Mucosa of gallbladder (tissue), 1 donor: ENCODE measurements around the gene PDZRN4. TPM values are rescaled to one million over a fixed set of nuclear protein-coding genes. Genes with fewer than 3 reads are reported as not detected.
"Not testable (repeated sequence)": the region's sequence is repeated elsewhere in the genome, so short reads cannot be mapped to it uniquely, and the experiment has no call there.

Experiments used
- DNase-seq: peaks from one replicate; pipeline ENCODE4 v3.0.0-alpha.2; 2020; ENCODE audit warnings: low spot score
- total RNA-seq: library from RNA; stranded (reverse); gene quantifications from one replicate; pipeline ENCODE4 v1.2.1, GENCODE V29; 2021
- donor health status: DM: no; HTN: no; CAD: no.

Gene PDZRN4
- total RNA-seq, 1 donor from 2014 or later: 10.6 TPM

DNA sequence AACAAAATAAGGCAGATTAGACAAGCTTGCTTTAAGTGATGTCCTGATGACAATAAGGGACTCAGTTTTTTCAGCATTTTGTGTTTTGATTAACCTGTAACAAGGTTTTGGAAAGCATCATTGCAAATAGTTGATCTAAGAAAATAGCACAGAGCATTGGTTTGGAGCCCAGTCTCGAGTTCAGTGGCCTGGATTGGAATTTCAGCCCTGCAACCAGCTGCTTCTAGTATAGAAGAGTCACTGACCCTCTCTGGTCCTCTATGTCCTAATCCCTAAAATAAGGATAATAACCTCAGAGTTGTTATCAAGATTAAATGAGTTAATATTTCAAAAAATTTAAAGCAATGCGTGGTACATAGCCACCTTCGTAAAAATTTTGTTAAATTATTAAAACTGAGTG lies 25.5 kb downstream of the PDZRN4 start:
- no peak for DNase-seq

DNA sequence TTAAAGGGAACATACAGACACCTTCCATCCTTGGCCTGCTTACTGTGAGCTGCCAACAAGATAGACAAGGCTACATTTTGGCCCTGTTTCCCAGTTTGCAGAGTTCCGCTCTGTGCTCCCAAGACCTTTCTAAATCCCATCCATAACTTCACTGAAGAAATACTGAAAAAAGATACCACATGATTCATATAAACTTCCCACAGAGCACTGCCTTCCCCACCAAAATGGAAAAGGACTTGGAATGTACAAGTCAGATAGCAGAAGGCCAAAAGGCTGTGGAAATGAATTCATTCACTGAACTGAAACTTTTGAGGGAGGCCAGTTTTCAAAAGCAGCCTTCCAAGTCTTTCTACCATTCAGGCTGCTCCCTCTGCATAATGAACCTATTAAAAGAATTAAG lies 29.6 kb downstream of the PDZRN4 start:
- no peak for DNase-seq

DNA sequence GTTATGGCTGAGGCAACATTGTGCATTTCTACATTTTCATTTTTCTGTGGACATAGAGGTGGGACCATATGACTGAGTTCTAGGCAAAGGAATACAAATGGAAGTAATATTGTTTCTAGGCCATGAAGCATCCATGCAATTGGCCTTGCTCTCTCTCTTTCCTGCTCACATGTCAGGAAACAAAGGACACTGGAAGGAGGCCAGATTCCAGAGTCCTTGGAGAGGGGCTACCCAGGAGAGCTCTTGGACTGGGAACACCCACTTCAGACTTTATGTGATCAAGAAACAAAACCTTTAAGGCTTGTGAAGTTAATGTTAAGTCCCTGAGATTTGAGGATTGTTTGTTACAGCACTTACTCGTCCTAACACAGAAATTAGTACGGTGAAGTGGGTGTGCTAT lies 32.8 kb downstream of the PDZRN4 start:
- DNase-seq: no peak

DNA sequence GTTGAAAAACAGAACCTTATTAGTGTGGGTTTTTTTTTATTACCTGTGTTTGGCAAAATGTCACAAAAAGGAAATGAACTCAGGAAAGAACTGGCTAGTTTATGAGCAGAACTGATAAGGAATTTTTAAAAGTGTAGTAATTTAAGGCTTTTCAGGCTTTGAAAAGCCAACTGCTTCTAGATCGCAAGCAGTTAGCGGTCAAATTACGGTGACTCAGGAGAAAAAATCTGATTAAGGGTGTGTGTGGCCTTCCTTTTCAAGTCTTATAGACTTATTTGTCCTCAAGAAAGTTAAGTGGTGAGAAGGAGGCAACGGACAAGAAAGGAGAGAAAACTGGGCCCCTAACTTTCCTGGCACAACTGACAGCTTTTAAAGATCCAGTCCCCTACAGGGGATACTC lies 33.4 kb downstream of the PDZRN4 start:
- no peak for DNase-seq

DNA sequence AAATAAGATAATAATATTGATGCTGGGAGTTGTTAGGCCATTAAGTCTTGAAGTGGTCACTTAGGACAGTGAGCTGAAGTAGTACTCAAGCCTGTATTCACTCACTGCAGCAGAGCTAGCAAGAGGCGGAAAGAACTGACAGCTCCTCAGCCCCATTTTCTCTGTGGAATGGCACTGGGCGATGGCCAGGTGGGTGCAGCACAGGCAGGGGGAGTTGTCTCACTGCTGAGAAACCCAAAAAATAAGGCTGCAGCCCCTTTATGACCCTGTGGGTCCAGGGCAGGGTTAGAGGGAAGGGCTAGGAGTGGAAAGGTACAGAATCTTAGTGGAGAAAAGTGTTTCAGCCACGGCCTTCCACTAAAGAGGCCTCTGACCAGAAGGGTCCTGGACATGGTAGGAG lies 35.5 kb downstream of the PDZRN4 start:
- DNase-seq: no peak

DNA sequence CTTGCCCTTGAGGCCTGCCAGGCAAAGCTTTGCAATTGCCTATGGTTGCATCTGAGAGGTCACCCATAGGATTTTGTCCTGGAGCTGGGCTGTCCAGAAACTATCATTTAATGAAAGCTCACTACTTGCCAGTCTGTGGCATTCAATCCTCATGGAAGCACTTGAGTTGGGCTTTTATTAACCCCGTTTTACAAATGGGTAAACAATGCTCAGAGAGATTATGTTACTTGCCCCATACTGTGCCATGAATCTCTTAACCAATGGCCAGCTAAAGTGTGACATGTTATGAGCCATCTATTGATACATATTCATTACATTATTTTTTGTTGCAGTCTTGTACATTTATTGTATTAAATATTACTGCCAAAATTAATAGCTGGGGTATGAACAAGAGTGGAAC lies 35.9 kb downstream of the PDZRN4 start:
- no peak for DNase-seq

DNA sequence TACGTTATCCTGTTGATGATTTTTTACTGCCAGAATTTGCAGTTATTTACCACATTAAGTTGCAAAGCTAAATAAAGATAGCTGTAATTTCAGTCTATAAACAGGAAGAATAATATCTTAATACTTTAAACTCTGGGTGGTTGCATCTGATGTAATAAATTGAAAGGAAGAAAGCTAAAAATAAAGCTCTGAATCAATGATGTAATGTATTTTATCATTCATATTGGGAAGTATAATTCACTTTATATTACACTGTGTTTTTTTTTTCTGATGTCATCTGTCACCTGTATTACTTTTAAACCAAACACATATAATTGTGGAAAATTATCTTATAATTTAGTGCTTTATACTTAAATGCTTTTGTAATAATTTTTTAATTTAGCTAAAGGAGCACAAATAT lies 37.1 kb downstream of the PDZRN4 start:
- DNase-seq: no peak

DNA sequence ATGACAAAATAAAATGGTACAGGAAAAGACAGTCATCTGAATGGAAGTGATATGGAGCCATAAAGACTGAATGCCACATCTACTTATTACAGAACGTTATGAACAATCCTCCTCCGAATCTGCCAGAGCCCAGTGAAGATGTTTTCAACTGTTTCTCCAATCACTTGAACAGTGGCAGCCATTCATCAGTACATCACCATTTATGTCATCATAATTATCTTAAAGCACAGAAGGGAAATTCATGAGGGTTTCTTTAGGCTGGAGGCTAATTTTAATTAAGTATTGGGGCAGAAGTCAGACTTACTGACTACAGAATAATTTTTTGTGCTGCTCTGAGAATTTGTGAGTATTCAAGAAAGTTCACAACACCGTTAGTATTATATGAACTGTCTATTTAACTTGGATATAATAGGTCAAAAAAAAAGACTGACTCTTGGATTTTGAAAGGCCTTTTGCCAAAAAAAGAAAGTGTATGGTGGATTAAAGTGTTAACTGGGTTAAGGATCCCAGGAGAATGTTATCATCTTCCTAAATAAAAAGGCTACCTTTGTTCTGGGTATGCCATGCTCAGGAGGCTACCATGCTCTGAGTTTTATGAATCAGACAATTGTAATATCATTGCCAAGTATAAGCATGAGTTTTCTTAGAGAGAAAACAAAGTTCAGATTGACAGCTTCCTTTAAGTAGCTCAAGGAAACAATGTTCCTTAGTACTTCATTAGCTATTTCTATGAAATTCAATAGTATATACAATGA lies 40.1 kb downstream of the PDZRN4 start:
- DNase-seq: no peak

DNA sequence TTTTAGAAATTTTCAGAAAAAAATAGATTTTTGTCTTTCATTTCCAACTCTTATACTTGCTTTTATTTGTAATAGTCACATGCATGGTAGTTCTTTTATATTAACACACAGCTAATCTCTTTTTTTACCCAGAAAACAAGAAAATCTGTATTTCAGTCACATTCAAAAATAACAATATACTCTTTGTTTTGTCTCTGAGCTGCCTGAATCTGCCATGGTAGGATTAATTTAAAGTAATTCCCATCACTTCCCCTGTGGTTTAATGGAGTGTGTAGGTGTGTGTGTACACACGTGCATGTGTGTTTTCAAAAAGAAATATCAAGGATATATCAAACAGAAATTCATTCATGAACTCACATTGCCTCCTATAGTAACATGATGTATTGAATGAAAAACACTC lies 42.6 kb downstream of the PDZRN4 start:
- DNase-seq: no peak

DNA sequence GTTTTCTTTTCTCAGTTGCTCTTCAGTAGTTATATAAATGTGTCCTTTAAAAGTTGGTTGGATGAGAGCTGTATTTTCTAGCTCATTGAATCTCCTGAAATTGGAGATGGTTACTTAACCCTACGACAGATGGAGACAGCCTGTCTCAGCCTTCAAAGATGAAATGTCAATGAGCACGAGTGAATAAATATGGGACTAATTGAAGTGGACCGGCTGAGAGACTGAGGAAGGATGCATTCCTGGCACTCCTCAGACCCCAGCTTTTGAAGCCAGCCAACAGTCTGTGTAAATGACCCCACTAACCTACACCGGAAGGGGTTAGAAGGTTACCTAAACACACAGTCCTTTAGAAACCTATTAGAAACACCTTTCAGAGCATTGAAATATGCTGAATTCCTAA lies 46.6 kb downstream of the PDZRN4 start:
- DNase-seq: no peak

DNA sequence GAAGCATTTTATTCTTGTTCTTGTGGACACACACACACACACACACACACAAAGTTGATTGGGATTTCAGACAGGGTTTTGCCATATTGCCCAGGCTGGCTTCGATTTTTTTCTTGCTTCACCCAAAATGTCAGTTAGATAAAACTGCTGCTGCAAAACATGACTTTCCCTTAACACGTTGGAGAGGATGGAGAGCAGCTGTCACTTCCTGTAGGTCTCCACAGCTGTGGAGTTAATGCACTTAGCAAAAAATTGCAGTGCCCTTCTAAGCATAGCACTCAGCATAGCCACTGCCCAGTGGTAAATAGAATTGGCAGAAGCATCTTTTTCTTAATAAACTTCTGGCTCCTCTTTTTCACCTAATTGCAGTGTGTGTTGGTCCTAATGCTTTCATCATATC lies 54.5 kb downstream of the PDZRN4 start:
- DNase-seq: no peak

DNA sequence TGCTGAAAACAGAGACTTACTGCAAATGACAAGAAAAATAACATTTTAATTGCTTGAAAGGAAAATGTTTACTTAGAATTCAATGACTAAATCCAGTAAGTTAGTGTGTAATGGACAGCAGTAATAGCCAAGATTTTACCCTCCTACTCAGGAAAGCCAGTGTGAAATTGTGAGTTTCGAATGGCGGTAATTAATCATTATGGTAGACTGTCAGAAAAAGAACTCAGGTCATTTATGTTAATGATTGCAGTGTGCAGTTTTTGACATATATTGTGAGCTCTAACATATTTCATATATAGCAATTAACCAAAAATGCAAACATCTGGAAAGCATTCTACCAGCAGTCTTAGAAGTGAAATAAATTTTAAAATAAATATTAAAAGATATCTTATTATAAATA lies 60.3 kb downstream of the PDZRN4 start:
- no peak for DNase-seq

DNA sequence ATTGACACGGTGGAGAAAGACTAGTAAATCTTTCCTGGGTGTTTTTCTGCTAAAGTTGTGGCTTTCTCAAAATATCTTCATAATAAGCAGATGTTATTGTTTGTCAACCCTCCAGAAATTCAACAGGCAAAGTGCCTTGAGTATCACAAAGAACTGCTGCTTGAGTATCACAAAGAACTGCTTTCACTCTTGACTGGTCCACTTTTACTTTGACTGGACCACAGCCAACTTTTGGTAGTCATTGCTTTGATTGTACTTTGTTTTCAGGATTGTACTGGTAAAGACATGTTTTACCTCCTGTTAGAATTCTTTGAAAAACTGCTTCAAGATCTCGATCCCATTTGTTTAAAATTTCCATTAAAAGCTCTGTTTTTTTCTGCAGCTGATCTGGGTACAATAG lies 62.6 kb downstream of the PDZRN4 start:
- no peak for DNase-seq

DNA sequence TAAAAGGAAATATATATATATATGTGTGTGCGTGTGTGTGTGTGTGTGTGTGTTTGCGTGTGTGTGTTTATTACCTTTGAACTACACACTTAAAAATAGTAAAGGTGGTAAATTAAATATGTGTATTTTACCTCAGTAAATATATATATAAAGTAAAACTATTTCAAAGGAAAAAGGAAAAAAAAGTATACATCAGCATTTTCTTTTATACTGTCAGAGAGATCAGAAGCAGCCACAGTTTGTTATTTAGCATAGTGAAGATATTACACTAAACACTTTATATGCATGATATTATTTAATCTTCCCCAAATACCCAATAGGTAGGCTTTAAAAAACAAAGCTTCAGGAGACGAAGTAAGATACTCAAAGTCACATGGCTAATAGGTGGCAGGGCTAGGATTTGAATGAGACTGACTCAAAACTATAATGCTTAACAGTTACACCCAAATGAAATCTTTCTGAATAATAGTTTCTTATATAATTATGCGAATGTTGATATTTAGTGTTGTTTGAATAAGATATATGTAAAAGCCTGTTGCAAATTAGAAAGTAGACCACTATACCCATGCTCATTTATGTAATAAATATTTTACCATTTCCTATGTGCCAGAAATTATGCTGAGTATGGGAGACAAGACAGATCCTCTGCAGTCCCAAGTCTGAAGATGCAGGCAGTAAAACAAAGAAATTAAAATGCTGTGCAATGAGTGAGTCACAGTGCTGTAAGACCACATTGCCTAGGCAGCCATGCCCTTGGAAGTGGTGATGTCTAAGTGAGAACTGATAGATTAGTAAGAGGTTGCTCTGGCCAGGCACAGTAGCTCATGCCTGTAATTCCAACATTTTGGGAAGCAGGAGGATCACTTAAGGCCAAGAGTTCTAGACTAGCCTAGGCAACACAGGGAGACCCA lies 66.1 kb downstream of the PDZRN4 start:
- no peak for DNase-seq

DNA sequence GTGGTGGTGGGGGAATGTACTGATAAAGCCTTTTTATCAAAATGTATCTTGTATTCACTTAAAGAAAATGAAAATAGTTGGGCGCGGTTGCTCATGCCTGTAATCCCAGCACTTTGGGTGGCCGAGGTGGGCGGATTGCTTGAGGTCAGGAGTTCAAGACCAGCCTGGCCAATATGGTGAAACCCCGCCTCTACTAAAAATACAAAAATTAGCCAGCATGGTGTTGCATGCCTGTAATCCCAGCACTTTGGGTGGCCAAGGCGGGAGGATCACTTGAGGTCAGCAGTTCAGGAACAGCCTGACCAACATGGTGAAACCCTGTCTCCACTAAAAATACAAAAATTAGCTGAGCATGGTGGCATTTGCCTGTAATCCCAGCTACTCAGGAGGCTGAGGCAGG lies 75.1 kb downstream of the PDZRN4 start:
- not testable (repeated sequence) for DNase-seq

DNA sequence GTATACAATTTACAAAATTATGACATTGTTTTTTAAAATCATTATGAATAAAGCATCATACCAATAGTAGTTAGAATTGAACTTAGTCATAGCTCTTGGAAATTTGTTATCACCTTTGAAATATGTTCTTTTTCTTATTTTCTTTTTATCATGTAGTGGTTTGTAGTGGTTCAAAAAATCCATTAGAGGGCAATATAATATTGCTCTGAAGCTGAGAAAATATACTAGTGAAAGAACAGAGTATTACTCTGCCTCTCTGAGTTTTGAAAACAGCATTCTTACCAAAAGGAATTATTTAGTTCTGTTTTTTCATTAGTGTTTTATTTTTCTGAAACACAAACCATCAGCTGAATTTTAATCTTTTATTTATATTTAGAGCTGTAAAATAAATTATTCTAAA lies 76.2 kb downstream of the PDZRN4 start:
- no peak for DNase-seq

DNA sequence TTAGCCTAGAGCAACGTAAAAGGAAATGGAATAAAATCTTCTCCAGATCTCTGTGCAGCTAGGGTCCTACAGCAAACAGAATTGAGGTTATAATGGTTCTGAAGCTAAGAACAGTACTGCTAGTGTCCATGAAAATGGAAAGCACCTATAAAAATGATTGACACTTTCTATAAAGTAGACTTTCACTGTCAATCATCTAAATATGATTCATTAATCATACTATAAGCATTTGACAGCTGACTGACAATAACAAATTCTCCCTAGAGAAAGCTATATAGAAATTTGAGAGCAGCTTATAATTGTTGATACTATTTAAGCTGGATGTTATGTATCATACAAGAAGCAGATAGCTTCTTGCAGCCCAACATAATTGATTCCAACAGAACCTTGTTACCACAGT lies 80.9 kb downstream of the PDZRN4 start:
- DNase-seq: no peak

DNA sequence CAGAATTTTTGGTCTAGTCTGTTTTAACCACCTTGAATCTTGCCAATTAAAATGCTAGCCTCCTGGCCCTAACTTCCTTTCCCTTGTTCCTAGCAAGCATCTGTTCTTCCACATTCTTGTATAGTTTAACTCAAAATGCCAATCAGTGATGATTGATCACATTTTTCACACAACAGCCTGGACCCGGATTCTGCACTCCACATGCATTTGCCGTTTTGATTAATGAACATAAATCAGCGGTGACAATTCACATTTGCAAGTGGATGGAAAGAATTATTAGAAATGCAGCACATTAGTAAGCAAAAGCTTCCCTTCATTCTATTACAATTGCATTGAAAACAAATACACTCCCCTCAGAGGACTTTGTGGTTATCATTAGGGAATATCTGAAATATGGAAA lies 83.4 kb downstream of the PDZRN4 start:
- DNase-seq: no peak

DNA sequence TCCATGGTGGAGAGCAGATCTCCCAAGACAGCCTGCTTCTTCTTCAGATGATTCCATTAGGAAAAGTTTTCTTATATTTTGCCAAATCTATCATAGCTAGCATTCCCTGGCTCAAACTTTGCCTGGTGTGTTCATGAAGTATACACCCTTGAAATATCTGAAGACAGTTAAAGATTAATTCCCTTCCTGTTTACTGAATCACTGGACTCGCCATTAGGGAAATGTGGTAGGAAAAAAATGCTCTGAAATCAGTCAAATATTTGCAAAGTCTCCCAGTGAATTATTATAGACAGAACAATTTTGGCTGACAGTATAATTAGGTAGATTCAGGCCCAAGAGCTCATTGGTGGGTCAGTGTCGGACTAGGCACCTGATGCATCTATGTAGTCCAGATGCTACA lies 86.5 kb downstream of the PDZRN4 start:
- no peak for DNase-seq

DNA sequence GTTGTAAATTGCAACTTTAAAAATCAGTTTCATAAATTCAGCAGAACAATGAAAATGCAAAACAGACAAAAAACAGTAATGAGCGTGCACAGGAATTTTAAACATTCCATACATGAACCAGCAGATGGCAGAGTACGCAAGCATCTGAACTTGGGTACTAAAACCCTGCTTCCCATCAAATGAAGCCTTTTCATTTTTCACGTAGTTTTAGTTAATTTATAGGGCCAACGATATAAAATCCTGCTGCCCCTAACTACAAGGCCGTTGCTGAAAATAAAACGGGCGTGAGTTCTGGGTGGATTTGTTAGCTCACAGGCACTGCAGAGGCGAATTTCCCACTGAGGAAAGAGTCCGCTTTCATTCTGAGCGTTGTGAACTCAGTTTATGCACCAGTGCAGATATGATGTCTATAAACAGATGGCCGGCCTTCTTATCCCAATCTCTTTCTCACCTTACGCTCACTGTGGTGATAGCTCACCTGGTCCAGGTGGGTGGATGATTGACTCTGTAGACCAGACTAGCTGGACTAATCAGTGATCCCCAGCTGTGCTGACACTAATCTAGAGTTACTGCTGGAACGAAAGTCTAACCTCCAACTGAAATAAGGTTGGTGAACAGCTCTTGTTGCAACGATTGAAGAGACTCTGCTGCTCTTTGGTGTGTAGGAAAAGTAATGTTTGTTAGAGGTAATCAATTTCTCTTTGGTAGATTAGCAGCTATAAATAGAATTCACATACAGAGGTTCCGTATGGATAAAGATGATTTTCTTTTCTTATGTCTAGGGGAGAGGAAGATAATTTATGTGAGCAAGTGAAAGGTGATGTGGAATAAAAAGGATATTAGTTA lies 89.2 kb downstream of the PDZRN4 start:
- peak; percentile 19 for DNase-seq

DNA sequence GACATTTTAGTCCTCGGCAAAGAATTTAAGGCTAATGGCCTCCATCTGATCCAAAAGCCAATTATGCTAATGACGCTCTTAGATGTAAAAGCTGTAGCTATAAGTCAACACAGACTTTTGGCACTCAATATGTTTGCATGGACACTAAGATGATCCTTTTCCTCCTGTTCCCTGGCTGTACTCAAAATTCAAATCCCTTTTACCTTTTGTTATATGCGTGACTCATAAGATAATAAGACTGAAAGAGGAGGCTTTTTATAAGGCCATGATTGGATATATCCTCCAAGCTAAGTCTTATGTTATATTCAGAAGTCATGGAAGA lies 89.8 kb downstream of the PDZRN4 start:
- no peak for DNase-seq

DNA sequence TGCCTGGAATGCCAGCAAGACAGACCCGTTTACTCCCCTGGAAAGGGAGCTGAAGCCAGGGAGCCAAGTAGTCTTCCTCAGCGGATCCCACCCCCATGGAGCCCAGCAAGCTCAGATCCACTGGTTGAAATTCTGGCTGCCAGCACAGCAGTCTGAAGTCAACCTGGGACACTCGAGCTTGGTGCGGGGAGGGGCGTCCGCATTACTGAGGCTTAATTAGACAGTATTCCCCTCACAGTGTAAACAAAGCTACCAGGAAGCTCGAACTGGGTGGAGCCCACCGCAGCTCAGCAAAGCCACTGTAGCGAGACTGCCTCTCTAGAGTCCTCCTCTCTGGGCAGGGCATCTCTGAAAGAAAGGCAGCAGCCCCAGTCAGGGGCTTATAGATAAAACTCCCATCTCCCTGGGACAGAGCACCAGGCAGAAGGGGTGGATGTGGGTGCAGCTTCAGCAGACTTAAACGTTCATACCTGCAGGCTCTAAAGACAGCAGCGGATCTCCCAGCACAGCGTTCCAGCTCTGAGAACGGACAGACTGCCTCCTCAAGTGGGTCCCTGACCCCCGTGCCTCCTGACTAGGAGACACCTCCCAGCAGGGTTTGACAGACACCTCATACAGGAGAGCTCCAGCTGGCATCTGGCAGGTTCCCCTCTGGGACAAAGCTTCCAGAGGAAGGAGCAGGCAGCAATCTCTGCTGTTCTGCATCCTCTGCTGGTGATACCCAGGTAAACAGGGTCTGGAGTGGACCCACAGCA lies 92.4 kb downstream of the PDZRN4 start:
- DNase-seq: not testable (repeated sequence)
